ENCODE measurements around the gene ZDHHC5. TPM values are rescaled to one million over a fixed set of nuclear protein-coding genes. Genes with fewer than 3 reads are reported as not detected.

ZDHHC5 gene
- total RNA-seq, 1 donor from 2014 or later: 78.4 TPM

- Mint-ChIP-seq H3K4me3 (peak within 1 kb of the TSS; percentile 96), H3K4me1 (ENCODE audit: low read depth) (peaks cover 18% of the 10 kb centered on the region), H3K27me3 (ENCODE audit: insufficient read depth) (no peaks in the 10 kb centered on the region), H3K9me3 (no peaks in the 10 kb centered on the region), H3K27ac (peak within 1 kb of the TSS; percentile 95), H3K36me3 (ENCODE audit: low read depth) (peaks cover 22% of the 10 kb centered on the region)
- peak; percentile 99 for DNase-seq (ENCODE audit: low spot score)
- intact Hi-C loops (cut with micrococcal nuclease): loop anchor here (1.0 to 5.0 kb wide), 10 partner anchors 8 to 921 kb away; partner anchors contain the start of genes MED19, SELENOH, TIMM10 and TMX2
Observed at GRCh38 chr11:57657194-57658022, 10.5 kb upstream of the ZDHHC5 start, which contains the start of gene CLP1. CLP1 (plus strand) TSS chr11:57657762; CDS start chr11:57659477, 1,715 bp downstream.

- H3K9me3 Mint-ChIP-seq: no peaks in the 10 kb centered on the region
- intact Hi-C loops (cut with micrococcal nuclease): loop anchor here (5.0 kb wide), 2 partner anchors 144 to 336 kb away; partner anchors contain the start of gene TNKS1BP1
- peak overlapping the region; percentile 95 for H3K27ac Mint-ChIP-seq
- H3K27me3 Mint-ChIP-seq (ENCODE audit: insufficient read depth): no peaks in the 10 kb centered on the region
- peaks cover 18% of the 10 kb centered on the region for H3K4me1 Mint-ChIP-seq (ENCODE audit: low read depth)
- H3K4me3 Mint-ChIP-seq: peak overlapping the region; percentile 96
- peaks cover 25% of the 10 kb centered on the region for H3K36me3 Mint-ChIP-seq (ENCODE audit: low read depth)
- DNase-seq (ENCODE audit: low spot score): no peak
Observed at GRCh38 chr11:57658023-57658361, 9.9 kb upstream of the ZDHHC5 start.

- no peaks in the 10 kb centered on the region for H3K27me3 Mint-ChIP-seq (ENCODE audit: insufficient read depth)
- peaks cover 25% of the 10 kb centered on the region for H3K36me3 Mint-ChIP-seq (ENCODE audit: low read depth)
- peaks cover 18% of the 10 kb centered on the region for H3K4me1 Mint-ChIP-seq (ENCODE audit: low read depth)
- H3K9me3 Mint-ChIP-seq: no peaks in the 10 kb centered on the region
- no peak for DNase-seq (ENCODE audit: low spot score)
- H3K4me3 Mint-ChIP-seq: peak overlapping the region; percentile 39
- no peak overlapping the region for H3K27ac Mint-ChIP-seq
- intact Hi-C loops (cut with micrococcal nuclease): loop anchor here (5.0 to 10.0 kb wide), 4 partner anchors 143 to 1955 kb away; partner anchors contain the start of genes FAM111A, OSBP and TNKS1BP1
Observed at GRCh38 chr11:57659669-57660068, 8.2 kb upstream of the ZDHHC5 start.

GRCh38 chr11:57662893-57663292 lies 5.0 kb upstream of the ZDHHC5 start:
- H3K4me3 Mint-ChIP-seq: no peak overlapping the region
- no peaks in the 10 kb centered on the region for H3K27me3 Mint-ChIP-seq (ENCODE audit: insufficient read depth)
- H3K36me3 Mint-ChIP-seq (ENCODE audit: low read depth): peaks cover 22% of the 10 kb centered on the region
- no peak overlapping the region for H3K27ac Mint-ChIP-seq
- DNase-seq (ENCODE audit: low spot score): no peak
- H3K9me3 Mint-ChIP-seq: no peaks in the 10 kb centered on the region
- peaks cover 20% of the 10 kb centered on the region for H3K4me1 Mint-ChIP-seq (ENCODE audit: low read depth)
- intact Hi-C loops (cut with micrococcal nuclease): loop anchor here (10.0 kb wide), 2 partner anchors 1482 to 1952 kb away; partner anchors contain the start of genes FAM111A and OSBP

- Mint-ChIP-seq H3K4me1 (ENCODE audit: low read depth) (peaks cover 14% of the 10 kb centered on the region), H3K4me3 (no peak overlapping the region), H3K27ac (no peak overlapping the region), H3K36me3 (ENCODE audit: low read depth) (peaks cover 21% of the 10 kb centered on the region), H3K9me3 (no peaks in the 10 kb centered on the region), H3K27me3 (ENCODE audit: insufficient read depth) (no peaks in the 10 kb centered on the region)
- DNase-seq (ENCODE audit: low spot score): no peak
- intact Hi-C loops (cut with micrococcal nuclease): loop anchor here (10.0 kb wide), 2 partner anchors 1481 to 1951 kb away; partner anchors contain the start of genes FAM111A and OSBP
Observed at GRCh38 chr11:57663975-57664374, 3.9 kb upstream of the ZDHHC5 start.

GRCh38 chr11:57667117-57667735 lies 688 bp upstream of the ZDHHC5 start:
- Mint-ChIP-seq H3K27ac (peak overlapping the region; percentile 97), H3K4me3 (peak overlapping the region; percentile 99), H3K36me3 (ENCODE audit: low read depth) (peaks cover 11% of the 10 kb centered on the region), H3K27me3 (ENCODE audit: insufficient read depth) (no peaks in the 10 kb centered on the region), H3K9me3 (no peaks in the 10 kb centered on the region), H3K4me1 (ENCODE audit: low read depth) (peaks cover 26% of the 10 kb centered on the region)
- intact Hi-C loops (cut with micrococcal nuclease): loop anchor here (1.0 to 10.0 kb wide), 3 partner anchors 911 to 1948 kb away; partner anchors contain the start of genes FAM111A and OSBP
- peak; percentile 89 for DNase-seq (ENCODE audit: low spot score)

- Mint-ChIP-seq H3K27ac (peak overlapping the region; percentile 97), H3K36me3 (ENCODE audit: low read depth) (peaks cover 16% of the 10 kb centered on the region), H3K4me3 (peak overlapping the region; percentile 99), H3K9me3 (no peaks in the 10 kb centered on the region), H3K4me1 (ENCODE audit: low read depth) (peaks cover 36% of the 10 kb centered on the region), H3K27me3 (ENCODE audit: insufficient read depth) (no peaks in the 10 kb centered on the region)
- DNase-seq (ENCODE audit: low spot score): no peak
- intact Hi-C loops (cut with micrococcal nuclease): loop anchor here (1.0 to 10.0 kb wide), 9 partner anchors 11 to 1946 kb away; partner anchors contain the start of genes CLP1, FAM111A, MED19 and OSBP
Observed at GRCh38 chr11:57668434-57668782, 494 bp downstream of the ZDHHC5 start.

- no peaks in the 10 kb centered on the region for H3K27me3 Mint-ChIP-seq (ENCODE audit: insufficient read depth)
- peak overlapping the region; percentile 56 for H3K27ac Mint-ChIP-seq
- H3K4me1 Mint-ChIP-seq (ENCODE audit: low read depth): peaks cover 57% of the 10 kb centered on the region
- no peaks in the 10 kb centered on the region for H3K9me3 Mint-ChIP-seq
- DNase-seq (ENCODE audit: low spot score): no peak
- no peak overlapping the region for H3K4me3 Mint-ChIP-seq
- intact Hi-C loops (cut with micrococcal nuclease): no loop called here
- H3K36me3 Mint-ChIP-seq (ENCODE audit: low read depth): peaks cover 35% of the 10 kb centered on the region
Observed at GRCh38 chr11:57674251-57674650, 6.3 kb downstream of the ZDHHC5 start.

GRCh38 chr11:57675176-57675941 lies 7.4 kb downstream of the ZDHHC5 start:
- H3K27me3 Mint-ChIP-seq (ENCODE audit: insufficient read depth): no peaks in the 10 kb centered on the region
- H3K36me3 Mint-ChIP-seq (ENCODE audit: low read depth): peaks cover 35% of the 10 kb centered on the region
- H3K4me3 Mint-ChIP-seq: no peak overlapping the region
- no peaks in the 10 kb centered on the region for H3K9me3 Mint-ChIP-seq
- intact Hi-C loops (cut with micrococcal nuclease): no loop called here
- DNase-seq (ENCODE audit: low spot score): no peak
- H3K27ac Mint-ChIP-seq: peak overlapping the region; percentile 52
- H3K4me1 Mint-ChIP-seq (ENCODE audit: low read depth): peaks cover 59% of the 10 kb centered on the region

- H3K36me3 Mint-ChIP-seq (ENCODE audit: low read depth): peaks cover 41% of the 10 kb centered on the region
- H3K27ac Mint-ChIP-seq: peak overlapping the region; percentile 73
Observed at GRCh38 chr11:57679396-57679795, 11.5 kb downstream of the ZDHHC5 start.

GRCh38 chr11:57680552-57680874 lies 12.6 kb downstream of the ZDHHC5 start:
- Mint-ChIP-seq H3K4me1 (ENCODE audit: low read depth) (peaks cover 36% of the 10 kb centered on the region), H3K36me3 (ENCODE audit: low read depth) (peaks cover 41% of the 10 kb centered on the region), H3K27me3 (ENCODE audit: insufficient read depth) (no peaks in the 10 kb centered on the region), H3K9me3 (no peaks in the 10 kb centered on the region), H3K27ac (peak overlapping the region; percentile 73), H3K4me3 (no peak overlapping the region)
- intact Hi-C loops (cut with micrococcal nuclease): loop anchor here (1.0 kb wide), 1 partner anchor 12 kb away; the partner anchor contains the start of gene ZDHHC5
- DNase-seq (ENCODE audit: low spot score): no peak

More at GRCh38 chr11:57679396-57679795, 11.5 kb downstream of the ZDHHC5 start:
- H3K27me3 Mint-ChIP-seq (ENCODE audit: insufficient read depth): no peaks in the 10 kb centered on the region
- no peak overlapping the region for H3K4me3 Mint-ChIP-seq
- no peaks in the 10 kb centered on the region for H3K9me3 Mint-ChIP-seq
- intact Hi-C loops (cut with micrococcal nuclease): no loop called here
- peaks cover 47% of the 10 kb centered on the region for H3K4me1 Mint-ChIP-seq (ENCODE audit: low read depth)
- no peak for DNase-seq (ENCODE audit: low spot score)

GRCh38 chr11:57681168-57681567 lies 13.3 kb downstream of the ZDHHC5 start:
- H3K36me3 Mint-ChIP-seq (ENCODE audit: low read depth): peaks cover 35% of the 10 kb centered on the region
- H3K27ac Mint-ChIP-seq: no peak overlapping the region
- H3K27me3 Mint-ChIP-seq (ENCODE audit: insufficient read depth): no peaks in the 10 kb centered on the region
- intact Hi-C loops (cut with micrococcal nuclease): no loop called here
- DNase-seq (ENCODE audit: low spot score): no peak
- H3K4me1 Mint-ChIP-seq (ENCODE audit: low read depth): peaks cover 30% of the 10 kb centered on the region
- H3K9me3 Mint-ChIP-seq: no peaks in the 10 kb centered on the region
- no peak overlapping the region for H3K4me3 Mint-ChIP-seq

Data from activated T-helper 1 cell treated with anti-CD3 and anti-CD28 coated beads, Interleukin-12 subunit alpha, Interleukin-12 subunit beta, Interleukin-2, Interleukin-4 antibody, amounts not matched to agents 30 ng/mL and 10 ng/mL and 1 ng/mL, durations not matched to agents 14 hours and 24 hours and 36 hours (primary cell).